IPS-11a (cell line): ENCODE results near the gene NDUFAF3.

Experiments
- H3K4me3 ChIP-seq: one replicate; pipeline ENCODE4 v1.5.1; 2013; ENCODE audit warnings: low read depth, low read length, control low read depth

NDUFAF3 gene, protein sequence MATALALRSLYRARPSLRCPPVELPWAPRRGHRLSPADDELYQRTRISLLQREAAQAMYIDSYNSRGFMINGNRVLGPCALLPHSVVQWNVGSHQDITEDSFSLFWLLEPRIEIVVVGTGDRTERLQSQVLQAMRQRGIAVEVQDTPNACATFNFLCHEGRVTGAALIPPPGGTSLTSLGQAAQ

DNA sequence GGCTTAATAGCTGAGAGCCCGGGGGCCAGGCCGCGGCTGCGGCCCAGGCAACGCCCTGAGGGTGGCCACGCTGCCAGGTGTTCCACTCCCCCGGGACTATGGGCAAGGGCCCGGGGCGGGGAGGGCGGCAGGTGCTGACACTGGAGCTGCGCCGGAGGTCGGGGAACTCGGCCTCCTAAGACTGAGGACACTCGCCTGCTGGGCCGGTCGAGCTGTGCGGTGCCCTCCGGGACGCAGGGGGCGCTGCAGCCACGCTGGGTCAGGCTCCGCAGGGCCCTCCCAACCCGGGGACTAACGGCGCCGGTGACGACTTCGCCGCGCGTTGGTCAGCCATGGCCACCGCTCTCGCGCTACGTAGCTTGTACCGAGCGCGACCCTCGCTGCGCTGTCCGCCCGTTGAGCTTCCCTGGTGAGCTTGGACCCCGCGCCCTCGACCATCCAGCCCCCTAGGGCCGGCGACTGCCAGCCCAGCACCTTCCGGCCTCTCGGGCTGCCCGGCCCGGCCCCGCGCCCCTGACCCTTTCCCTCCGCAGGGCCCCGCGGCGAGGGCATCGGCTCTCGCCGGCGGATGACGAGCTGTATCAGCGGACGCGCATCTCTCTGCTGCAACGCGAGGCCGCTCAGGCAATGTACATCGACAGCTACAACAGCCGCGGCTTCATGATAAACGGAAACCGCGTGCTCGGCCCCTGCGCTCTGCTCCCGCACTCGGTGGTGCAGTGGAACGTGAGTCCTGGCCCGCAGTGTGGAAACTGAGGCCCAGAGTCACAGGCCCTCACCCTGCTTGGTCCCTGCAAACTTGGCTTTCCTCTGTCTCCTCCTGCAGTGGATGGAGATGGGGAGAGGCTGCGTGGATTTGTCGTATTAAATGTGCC lies at the start of gene NDUFAF3:
Gene NDUFAF3, plus strand, starts transcription at position 309 of the 875 bp plus-strand sequence. Its CDS starts 24 bp downstream, at position 333.
- peak within 1 kb of the TSS; percentile 98 for H3K4me3 ChIP-seq

GRCh38 chr3:48974076-48974864 lies 47.7 kb upstream of the NDUFAF3 start:
- no peak overlapping the region for H3K4me3 ChIP-seq

- no peak overlapping the region for H3K4me3 ChIP-seq
These were observed 42.5 kb upstream of the NDUFAF3 start for GRCh38 chr3:48979451-48979850.

GRCh38 chr3:48980295-48980694 lies 41.6 kb upstream of the NDUFAF3 start:
- H3K4me3 ChIP-seq = no peak overlapping the region

DNA sequence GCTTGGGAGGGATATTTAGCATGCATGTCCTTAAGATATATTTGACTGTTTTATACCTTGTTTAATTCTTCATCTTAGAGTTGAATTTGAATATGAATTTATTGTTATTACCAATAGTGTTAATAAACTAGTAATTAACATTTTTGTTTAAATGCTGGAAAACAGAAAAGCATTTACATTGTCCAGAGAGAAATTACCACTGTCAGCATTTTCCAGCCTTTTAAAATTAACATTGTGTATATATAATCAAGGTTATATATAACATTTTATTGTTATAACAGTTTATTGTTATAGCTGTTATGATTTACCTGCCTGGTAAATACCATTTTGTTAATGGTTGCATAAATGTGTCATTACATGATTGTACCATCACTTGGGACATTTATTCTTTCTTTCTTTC lies 39.9 kb upstream of the NDUFAF3 start:
- H3K4me3 ChIP-seq = no peak overlapping the region

GRCh38 chr3:48982686-48983085 lies 39.2 kb upstream of the NDUFAF3 start:
- no peak overlapping the region for H3K4me3 ChIP-seq

DNA sequence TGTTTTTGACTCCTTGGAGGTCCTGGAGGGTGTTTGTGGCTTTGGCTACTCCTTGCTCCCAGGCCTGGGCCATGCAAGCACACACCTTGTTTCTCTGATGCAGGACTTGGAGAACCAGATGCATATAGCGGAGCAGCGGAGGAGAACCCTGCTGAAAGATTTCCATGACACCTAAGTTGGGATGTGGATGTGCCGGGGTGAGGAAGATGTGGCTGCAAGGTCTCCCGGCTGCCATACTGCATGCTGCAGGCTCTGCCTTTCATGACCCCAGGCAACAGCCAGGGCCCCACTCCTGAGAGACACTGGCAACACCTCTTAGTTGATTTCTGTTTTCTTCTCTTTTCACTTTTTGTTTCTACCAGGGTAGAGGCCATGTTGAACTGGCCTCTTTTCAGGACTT lies 38.8 kb upstream of the NDUFAF3 start:
- H3K4me3 ChIP-seq = no peak overlapping the region

DNA sequence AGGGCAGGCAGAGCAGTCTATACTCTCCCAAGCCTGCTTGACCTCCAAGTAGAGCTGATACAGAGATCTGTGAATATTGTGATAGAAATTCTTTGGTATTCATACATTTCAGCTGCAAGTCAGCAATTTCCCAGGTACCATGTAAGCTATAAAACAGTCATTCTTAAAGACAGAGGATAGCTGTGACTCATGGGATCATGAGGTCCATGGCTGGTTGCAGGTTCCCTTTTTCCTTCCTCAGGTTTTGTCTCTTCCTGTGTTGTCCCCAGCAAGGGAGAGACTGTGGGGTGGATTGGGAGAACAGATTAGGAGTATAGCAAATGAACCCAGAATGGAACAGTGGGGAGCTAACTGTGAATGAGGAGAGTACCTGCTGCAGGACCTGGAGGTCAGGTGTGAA lies 37.3 kb upstream of the NDUFAF3 start:
- H3K4me3 ChIP-seq = no peak overlapping the region

DNA sequence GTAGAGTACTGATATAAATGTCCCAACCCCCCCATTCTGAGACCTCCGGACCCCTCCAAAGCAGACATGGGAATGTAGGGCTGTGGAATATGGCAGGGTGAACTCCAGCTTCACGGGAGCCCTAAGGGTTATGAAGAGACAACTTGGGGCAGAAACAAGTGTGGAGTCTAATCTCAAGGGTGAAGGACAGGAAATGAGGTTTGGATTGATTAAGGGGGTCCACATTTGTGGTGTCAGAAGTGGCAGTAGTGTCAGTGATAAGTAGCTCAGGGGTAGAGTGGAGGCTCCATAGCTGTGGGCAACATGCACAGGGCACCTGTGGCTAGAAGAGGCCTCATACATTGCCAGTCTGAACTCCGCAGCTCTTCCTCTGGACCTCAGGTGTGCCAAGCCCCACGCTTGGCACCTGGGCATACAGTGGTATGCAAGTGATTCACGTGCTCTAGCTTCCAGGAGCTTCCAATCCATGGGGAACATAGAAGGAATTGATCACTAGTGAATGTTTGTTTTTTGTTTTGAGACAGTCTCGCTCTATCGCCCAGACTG lies 36.0 kb upstream of the NDUFAF3 start:
- no peak overlapping the region for H3K4me3 ChIP-seq

DNA sequence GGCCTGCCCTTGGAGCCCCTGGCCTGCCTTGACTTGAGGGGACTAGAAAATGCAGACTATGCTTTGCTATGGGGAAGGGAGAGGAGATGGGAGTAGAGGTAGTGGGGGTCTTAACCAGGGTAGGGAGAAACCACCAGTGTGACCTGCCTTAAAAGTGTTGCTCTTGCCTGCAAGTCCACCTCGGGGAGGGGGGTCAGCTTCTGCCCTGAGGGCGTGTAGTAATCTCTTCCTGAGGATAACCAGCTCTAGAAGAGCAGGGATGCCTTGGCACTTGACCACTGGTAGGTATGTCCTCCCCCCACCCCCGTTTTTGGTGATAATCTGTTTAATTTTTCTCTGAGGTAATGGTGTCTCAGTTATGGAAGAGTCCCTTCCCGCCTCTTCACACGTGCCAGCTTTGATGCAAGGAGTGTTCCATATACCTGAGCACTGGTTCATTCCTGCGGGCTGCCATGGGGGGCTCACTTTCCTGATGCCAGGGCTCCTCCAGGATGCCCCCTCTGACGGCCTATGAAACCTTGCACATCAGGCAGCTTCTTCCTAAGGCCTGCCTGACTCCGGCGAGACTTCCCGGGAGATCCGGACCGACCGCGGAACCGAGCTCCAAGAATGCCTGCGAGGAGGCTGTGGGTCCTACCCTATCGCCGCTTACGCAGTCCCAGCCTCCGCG lies 32.7 kb upstream of the NDUFAF3 start:
- H3K4me3 ChIP-seq = peak overlapping the region; percentile 82

DNA sequence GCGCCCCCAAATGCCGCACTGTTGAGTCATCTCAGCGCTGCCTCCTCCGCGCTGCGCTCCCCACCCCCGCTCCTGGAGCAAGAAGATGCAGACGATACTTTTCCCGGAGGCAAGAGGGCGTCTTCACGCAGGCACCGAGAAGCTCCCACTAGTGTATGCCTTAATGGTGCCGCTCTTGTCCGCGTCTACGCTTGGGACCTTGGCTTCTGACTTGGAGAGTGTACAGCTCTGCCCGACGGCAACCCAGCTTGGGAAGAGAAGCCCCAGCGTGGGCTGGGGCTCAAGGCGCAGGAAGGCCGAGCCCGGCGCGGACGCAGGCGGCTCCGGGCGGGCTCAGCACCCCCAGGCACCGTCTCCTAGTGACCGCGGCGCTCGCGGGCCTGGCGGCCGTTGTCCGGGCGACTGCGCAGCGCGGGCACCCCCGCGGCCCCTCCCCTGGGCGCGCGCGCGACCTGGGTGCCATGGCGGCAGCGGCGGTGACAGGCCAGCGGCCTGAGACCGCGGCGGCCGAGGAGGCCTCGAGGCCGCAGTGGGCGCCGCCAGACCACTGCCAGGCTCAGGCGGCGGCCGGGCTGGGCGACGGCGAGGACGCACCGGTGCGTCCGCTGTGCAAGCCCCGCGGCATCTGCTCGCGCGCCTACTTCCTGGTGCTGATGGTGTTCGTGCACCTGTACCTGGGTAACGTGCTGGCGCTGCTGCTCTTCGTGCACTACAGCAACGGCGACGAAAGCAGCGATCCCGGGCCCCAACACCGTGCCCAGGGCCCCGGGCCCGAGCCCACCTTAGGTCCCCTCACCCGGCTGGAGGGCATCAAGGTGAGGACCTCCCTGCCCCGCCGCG lies 31.9 kb upstream of the NDUFAF3 start, which contains the start of gene P4HTM:
Gene P4HTM, plus strand, starts transcription at position 446 of the 840 bp plus-strand sequence. Its CDS starts 16 bp downstream, at position 462.
- peak within 1 kb of the TSS; percentile 82 for H3K4me3 ChIP-seq

- H3K4me3 ChIP-seq = peak overlapping the region; percentile 82
These were observed 31.1 kb upstream of the NDUFAF3 start for GRCh38 chr3:48990636-48991469.

DNA sequence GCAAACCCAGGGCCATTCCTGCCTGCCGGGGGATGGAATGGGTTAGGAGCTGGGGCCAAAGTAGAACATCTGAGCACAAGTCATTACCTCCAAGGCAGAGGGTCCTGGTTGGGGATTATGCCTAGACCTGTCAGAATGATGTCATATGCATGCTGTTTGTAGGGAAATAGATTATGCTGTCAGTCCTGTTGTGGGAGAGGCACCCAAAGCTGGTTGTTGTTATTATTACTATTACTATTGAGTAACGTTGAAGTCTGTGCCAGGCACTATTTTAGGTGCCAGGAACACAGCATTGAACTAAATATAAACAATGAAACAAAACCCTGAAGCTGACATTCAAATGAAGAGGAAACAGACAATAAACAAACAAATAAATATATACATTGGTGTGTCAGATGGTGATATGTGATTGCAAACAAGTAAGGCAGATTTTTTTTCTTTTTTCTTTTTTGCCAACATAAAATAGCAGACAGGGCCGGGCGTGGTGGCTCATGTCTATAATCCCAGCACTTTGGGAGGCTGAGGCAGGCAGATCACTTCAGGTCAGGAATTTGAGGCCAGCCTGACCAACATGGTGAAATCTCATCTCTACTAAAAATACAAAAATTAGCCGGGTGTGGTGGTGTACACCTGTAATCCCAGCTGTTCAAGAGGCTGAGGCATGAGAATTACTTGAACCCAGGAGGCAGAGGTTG lies 29.9 kb upstream of the NDUFAF3 start:
- H3K4me3 ChIP-seq = no peak overlapping the region

- H3K4me3 ChIP-seq = no peak overlapping the region
These were observed 28.1 kb upstream of the NDUFAF3 start for GRCh38 chr3:48993834-48994233.

GRCh38 chr3:48996640-48997039 lies 25.3 kb upstream of the NDUFAF3 start:
- no peak overlapping the region for H3K4me3 ChIP-seq

DNA sequence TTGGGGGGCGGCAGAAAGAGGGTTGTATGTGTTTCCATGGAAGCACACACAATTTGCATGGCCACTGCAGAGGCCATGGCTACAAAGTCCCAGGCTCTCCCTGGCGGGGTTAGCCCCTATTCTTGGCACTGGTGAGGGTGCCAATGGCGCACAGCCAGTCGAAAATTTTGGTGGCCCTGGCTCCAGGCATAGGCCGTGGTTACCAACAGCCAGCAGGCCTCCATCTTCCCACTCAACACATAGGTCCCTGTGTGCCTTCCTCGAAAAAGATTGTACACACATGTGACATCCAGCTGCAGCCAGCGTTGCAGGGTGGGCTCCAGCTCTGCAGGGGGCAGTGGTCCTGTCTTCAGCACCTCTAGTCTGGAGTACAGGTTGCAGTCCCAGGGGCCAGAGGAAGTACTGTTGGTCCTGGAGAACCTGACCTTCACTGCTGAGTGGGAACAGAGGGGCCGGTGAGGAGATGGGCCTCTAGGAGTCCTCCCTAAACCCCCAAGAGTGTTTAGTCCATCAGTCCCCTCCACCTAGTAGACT lies 24.8 kb upstream of the NDUFAF3 start:
- no peak overlapping the region for H3K4me3 ChIP-seq

DNA sequence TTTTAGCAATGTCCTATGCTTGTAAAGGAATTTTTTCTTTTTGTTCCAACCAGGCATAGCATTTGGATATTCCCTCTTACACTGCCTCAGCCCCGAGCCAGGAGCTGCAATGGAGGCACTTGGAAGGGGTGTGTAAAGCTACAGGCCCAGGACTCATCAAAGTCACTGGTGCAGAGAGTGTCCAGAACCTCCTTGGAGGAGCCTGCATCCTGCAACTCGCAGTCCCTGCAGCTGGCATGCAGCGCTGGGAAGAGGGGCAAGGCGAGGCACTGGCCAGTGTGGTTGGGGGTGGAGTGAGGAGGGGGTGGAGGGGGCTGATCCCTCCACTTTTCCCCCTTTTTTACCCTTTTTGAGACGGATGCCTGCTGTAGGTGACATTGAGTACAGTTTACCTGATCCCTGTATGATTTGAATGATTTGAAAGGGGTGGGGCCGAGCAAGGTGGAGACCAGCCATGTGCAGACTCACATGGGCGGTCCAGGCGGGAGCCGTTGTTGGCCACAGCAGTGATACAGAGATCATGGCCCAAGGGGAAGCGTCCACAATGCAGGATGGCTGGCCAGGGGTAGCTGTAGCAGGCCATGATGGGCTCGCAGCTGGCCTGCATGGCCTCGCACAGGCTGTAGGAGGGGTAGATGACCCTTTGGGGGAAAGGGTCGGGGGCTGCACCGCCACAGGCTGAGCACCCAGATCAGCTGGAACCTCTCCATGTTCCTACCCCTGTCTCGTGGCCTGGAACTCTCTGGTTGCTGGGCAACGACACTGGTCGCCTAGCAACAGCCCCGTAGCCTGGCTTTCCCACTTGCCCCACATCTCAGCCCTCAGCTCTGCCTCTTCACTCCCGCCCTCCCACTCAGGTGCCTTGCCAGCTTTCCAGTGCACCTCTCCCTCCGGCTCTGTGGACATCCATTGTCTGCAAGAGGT lies 23.9 kb upstream of the NDUFAF3 start:
- H3K4me3 ChIP-seq = no peak overlapping the region
